Measurements from ENCODE around the gene NECAB2. TPM values are rescaled to one million over a fixed set of nuclear protein-coding genes. Genes with fewer than 3 reads are reported as not detected.

Gene NECAB2
- total RNA-seq, 1 donor from 2014 or later: 19.6 TPM

DNA sequence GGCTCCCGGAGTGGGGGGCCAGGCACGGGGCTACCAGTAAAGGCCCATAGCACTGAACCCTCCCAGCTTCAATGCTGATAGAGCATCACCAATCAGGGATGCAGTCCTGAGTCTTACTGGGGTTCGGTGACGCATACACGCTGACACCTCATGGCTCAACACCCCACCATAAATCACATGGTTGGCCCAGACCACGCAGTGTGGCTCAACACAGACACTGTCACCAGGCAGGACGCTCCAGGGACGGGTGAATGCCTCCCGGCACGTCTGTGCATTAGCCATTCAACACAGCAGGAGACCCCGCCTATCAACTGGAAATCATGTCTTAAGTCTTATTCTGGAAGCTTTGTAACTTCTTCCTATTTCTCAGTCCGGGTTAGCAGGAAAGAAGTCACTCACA lies 35.0 kb downstream of the NECAB2 start:
- Mint-ChIP-seq H3K36me3 (ENCODE audit: low read depth) (no peaks in the 10 kb centered on the region), H3K4me1 (peaks cover 10% of the 10 kb centered on the region), H3K27ac (ENCODE audit: unreplicated experiment) (no peak overlapping the region), H3K27me3 (ENCODE audit: low read depth) (no peaks in the 10 kb centered on the region), H3K4me3 (no peak overlapping the region), H3K9me3 (no peaks in the 10 kb centered on the region)
- DNase-seq (ENCODE audit: low read depth, low spot score): no peak
- TF ChIP-seq, protein P1, sequence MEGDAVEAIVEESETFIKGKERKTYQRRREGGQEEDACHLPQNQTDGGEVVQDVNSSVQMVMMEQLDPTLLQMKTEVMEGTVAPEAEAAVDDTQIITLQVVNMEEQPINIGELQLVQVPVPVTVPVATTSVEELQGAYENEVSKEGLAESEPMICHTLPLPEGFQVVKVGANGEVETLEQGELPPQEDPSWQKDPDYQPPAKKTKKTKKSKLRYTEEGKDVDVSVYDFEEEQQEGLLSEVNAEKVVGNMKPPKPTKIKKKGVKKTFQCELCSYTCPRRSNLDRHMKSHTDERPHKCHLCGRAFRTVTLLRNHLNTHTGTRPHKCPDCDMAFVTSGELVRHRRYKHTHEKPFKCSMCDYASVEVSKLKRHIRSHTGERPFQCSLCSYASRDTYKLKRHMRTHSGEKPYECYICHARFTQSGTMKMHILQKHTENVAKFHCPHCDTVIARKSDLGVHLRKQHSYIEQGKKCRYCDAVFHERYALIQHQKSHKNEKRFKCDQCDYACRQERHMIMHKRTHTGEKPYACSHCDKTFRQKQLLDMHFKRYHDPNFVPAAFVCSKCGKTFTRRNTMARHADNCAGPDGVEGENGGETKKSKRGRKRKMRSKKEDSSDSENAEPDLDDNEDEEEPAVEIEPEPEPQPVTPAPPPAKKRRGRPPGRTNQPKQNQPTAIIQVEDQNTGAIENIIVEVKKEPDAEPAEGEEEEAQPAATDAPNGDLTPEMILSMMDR (conservative IDR thresholded peaks at IDR 0.05): no peak

DNA sequence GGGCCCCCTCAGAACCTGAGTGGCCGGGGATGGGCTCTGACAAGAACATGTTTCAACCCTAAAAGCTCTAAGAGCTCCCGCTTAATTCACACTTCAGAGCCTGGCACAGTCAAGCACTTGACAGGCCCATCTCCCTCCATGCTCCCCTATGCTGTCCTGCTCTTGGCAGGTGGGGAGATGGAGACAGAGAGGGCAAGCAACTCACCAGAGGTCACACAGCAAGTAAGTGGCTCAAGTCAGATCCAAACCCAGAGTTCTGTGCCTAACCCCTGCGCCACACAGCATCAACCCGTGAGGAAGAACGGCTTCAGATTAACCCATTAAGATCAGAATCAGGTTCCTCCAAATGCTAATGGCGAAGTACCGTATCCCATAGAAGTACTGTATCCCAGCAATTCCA lies 36.4 kb downstream of the NECAB2 start:
- H3K36me3 Mint-ChIP-seq (ENCODE audit: low read depth): no peaks in the 10 kb centered on the region
- H3K27ac Mint-ChIP-seq (ENCODE audit: unreplicated experiment): no peak overlapping the region
- H3K4me1 Mint-ChIP-seq: no peaks in the 10 kb centered on the region
- no peaks in the 10 kb centered on the region for H3K27me3 Mint-ChIP-seq (ENCODE audit: low read depth)
- no peak for DNase-seq (ENCODE audit: low read depth, low spot score)
- no peak overlapping the region for H3K4me3 Mint-ChIP-seq
- H3K9me3 Mint-ChIP-seq: no peaks in the 10 kb centered on the region
- TF ChIP-seq, protein P1 (conservative IDR thresholded peaks at IDR 0.05): no peak

- DNase-seq (ENCODE audit: low read depth, low spot score): no peak
- Mint-ChIP-seq H3K27ac (ENCODE audit: unreplicated experiment) (no peak overlapping the region), H3K4me1 (no peaks in the 10 kb centered on the region), H3K4me3 (no peak overlapping the region), H3K9me3 (no peaks in the 10 kb centered on the region), H3K27me3 (ENCODE audit: low read depth) (no peaks in the 10 kb centered on the region), H3K36me3 (ENCODE audit: low read depth) (no peaks in the 10 kb centered on the region)
- TF ChIP-seq, protein P1 (conservative IDR thresholded peaks at IDR 0.05): no peak
Measured at GRCh38 chr16:84005391-84005790, 37.3 kb downstream of the NECAB2 start.

DNA sequence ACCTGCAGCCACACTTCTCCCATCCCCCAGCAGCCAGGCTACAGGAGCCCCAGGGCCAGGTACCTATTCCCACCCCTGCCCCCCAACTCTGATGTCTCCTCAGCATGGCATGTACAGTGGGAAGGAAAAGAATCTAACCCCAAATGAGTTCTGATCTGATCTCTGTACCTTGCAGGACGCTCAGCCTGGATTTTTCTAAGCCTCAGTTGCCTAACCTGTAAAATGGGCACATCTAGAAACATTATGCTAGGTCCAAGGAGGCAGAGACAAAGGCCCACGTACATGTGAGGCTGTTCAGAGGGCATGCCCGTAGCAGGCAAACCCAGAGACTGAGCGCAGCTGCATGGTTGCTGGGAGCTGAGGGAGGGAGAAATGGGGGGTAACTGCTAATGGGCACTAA lies 39.5 kb downstream of the NECAB2 start:
- DNase-seq (ENCODE audit: low read depth, low spot score): no peak
- Mint-ChIP-seq H3K27ac (ENCODE audit: unreplicated experiment) (no peak overlapping the region), H3K36me3 (ENCODE audit: low read depth) (no peaks in the 10 kb centered on the region), H3K9me3 (no peaks in the 10 kb centered on the region), H3K4me3 (no peak overlapping the region), H3K4me1 (no peaks in the 10 kb centered on the region), H3K27me3 (ENCODE audit: low read depth) (no peaks in the 10 kb centered on the region)
- TF ChIP-seq, protein P1 (conservative IDR thresholded peaks at IDR 0.05): no peak

GRCh38 chr16:84007965-84008364 lies 39.9 kb downstream of the NECAB2 start:
- Mint-ChIP-seq H3K4me3 (no peak overlapping the region), H3K4me1 (no peaks in the 10 kb centered on the region), H3K9me3 (no peaks in the 10 kb centered on the region), H3K27ac (ENCODE audit: unreplicated experiment) (no peak overlapping the region), H3K36me3 (ENCODE audit: low read depth) (no peaks in the 10 kb centered on the region), H3K27me3 (ENCODE audit: low read depth) (no peaks in the 10 kb centered on the region)
- DNase-seq (ENCODE audit: low read depth, low spot score): no peak
- TF ChIP-seq, protein P1 (conservative IDR thresholded peaks at IDR 0.05): no peak

DNA sequence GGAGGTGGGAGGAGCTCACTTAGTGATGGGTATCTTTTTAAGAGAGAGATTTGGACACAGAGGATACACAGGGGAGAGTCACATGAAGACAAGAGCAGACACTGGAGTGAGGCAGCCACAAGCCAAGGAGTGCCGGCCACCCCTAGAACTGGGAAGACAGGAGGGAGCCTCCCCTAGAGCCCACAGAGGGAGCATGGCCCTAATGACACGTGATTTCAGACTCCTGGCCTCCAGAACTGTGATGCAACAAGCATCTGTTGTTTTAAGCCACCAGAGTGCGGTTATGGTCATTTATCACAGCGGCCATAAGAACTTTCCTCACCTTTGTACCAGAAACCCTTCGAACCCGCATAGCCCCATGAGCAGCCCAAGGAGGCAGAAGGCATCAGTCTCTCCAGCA lies 41.2 kb downstream of the NECAB2 start:
- no peak overlapping the region for H3K27ac Mint-ChIP-seq (ENCODE audit: unreplicated experiment)
- TF ChIP-seq, protein P1 (conservative IDR thresholded peaks at IDR 0.05): no peak
- no peak for DNase-seq (ENCODE audit: low read depth, low spot score)
- no peak overlapping the region for H3K4me3 Mint-ChIP-seq
- H3K27me3 Mint-ChIP-seq (ENCODE audit: low read depth): no peaks in the 10 kb centered on the region
- no peaks in the 10 kb centered on the region for H3K4me1 Mint-ChIP-seq
- no peaks in the 10 kb centered on the region for H3K36me3 Mint-ChIP-seq (ENCODE audit: low read depth)
- H3K9me3 Mint-ChIP-seq: no peaks in the 10 kb centered on the region

Data from neural crest cell (in vitro differentiated cells).